A375 (cell line): ENCODE data around the gene KCNK6. TPM values are rescaled to one million over a fixed set of nuclear protein-coding genes. Genes with fewer than 3 reads are reported as not detected.

ENCODE experiments used
- small RNA-seq: library from RNA; depleted of rRNA; stranded (forward); fragments of <200 nt; gene quantifications from one replicate; pipeline ENCODE3, GENCODE V24; 2014
- total RNA-seq: library from RNA; depleted of rRNA; stranded (reverse); fragments of >200 nt; shearing (Covaris generic); gene quantifications from 2 replicates; pipeline ENCODE4 v1.2.3, GENCODE V29; 2014; rRNA removed

The KCNK6 gene
- total RNA-seq, result 0.69 and 0.98 TPM in 2 replicates

GRCh38 chr19:38319421-38320258 lies at the start of gene KCNK6:
Gene KCNK6, plus strand, starts transcription at chr19:38319845. Its CDS starts 106 bp downstream, at chr19:38319951.

GRCh38 chr19:38303517-38304351 lies 15.9 kb upstream of the KCNK6 start, which contains the start of gene C19orf33:
Gene C19orf33, plus strand, starts transcription at chr19:38304251. Its CDS starts 11 bp downstream, at chr19:38304262.

GRCh38 chr19:38315657-38316476 lies 3.8 kb upstream of the KCNK6 start, which contains the start of gene YIF1B:
Gene YIF1B, minus strand, starts transcription at chr19:38315947. Its CDS starts 30 bp downstream, at chr19:38315917.

GRCh38 chr19:38374332-38375097 lies 54.9 kb downstream of the KCNK6 start, which contains the start of gene PSMD8:
Gene PSMD8, plus strand, starts transcription at chr19:38374571. Its CDS starts 31 bp downstream, at chr19:38374602.

Small RNAs within 50 kb of the gene (small RNA-seq; reads per million reads assigned to genes)
- gene RF00019, result not detected

Other genes with a start within 250 kb of the KCNK6 start
- gene DPF1, start 95.6 kb upstream of the KCNK6 start, total RNA-seq, result 8.2 and 9.2 TPM in 2 replicates
- gene PPP1R14A, start 63.5 kb upstream of the KCNK6 start, total RNA-seq, result not detected in 2 replicates
- 0.08 TPM in 1 of 2 replicates, not detected in the other for gene SPINT2, start 55.3 kb upstream of the KCNK6 start, total RNA-seq
- gene C19orf33, start 15.6 kb upstream of the KCNK6 start, total RNA-seq, result 88.0 and 90.9 TPM in 2 replicates
- 87.1 and 99.9 TPM in 2 replicates for gene YIF1B, start 3.9 kb upstream of the KCNK6 start, total RNA-seq
- 0.64 and 1.8 TPM in 2 replicates for gene CATSPERG, start 16.0 kb downstream of the KCNK6 start, total RNA-seq
- 286 and 339 TPM in 2 replicates for gene PSMD8, start 54.7 kb downstream of the KCNK6 start, total RNA-seq
- gene GGN, start 68.2 kb downstream of the KCNK6 start, total RNA-seq, result 0.41 and 1.8 TPM in 2 replicates
- gene SPRED3, start 68.9 kb downstream of the KCNK6 start, total RNA-seq, result 8.5 and 10.9 TPM in 2 replicates
- gene FAM98C, start 83.2 kb downstream of the KCNK6 start, total RNA-seq, result 20.3 and 24.9 TPM in 2 replicates
- not detected in 2 replicates for gene RASGRP4, start 106.4 kb downstream of the KCNK6 start, total RNA-seq
- gene RYR1, start 113.8 kb downstream of the KCNK6 start, total RNA-seq, result 0.05 and 0.19 TPM in 2 replicates